ENCODE measurements around the gene ZCCHC24. TPM values are rescaled to one million over a fixed set of nuclear protein-coding genes. Genes with fewer than 3 reads are reported as not detected.

ZCCHC24 gene
- total RNA-seq, 2 experiments from 2014 or later = 0.98 to 2.2 TPM

DNA sequence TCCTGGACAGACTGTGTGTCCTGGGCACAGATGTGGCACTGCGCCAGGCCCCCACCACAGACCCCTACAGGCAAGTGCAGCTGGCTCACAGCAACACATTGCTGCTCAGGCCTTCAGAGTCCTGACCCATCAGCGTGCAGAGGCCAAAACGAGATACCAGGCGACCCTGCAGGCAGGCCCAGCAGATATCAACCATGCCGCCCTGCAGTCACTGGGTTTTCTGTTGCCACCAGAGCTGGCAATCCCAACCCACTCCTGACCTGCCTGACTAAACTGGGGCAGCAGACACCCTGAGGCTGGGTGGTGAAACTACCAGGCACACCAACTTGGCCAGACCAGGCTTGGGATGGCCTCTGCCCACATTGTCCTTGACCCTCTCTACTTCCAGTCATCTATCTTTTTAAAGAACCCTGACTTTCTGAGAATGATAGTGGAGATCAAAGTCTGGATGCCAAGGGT, 20.3 kb downstream of the ZCCHC24 start:
- no peaks in the 10 kb centered on the region for H3K79me2 ChIP-seq (ENCODE audit: insufficient read depth, low read depth, low read length)
- H4K20me1 ChIP-seq (ENCODE audit: insufficient read depth, low read length) = no peaks in the 10 kb centered on the region
- no peak for TF ChIP-seq EZH2phosphoT487 (IDR thresholded peaks at IDR 0.05; ENCODE audit: borderline replicate concordance, low read depth, low read length)
- TF ChIP-seq, protein P1, sequence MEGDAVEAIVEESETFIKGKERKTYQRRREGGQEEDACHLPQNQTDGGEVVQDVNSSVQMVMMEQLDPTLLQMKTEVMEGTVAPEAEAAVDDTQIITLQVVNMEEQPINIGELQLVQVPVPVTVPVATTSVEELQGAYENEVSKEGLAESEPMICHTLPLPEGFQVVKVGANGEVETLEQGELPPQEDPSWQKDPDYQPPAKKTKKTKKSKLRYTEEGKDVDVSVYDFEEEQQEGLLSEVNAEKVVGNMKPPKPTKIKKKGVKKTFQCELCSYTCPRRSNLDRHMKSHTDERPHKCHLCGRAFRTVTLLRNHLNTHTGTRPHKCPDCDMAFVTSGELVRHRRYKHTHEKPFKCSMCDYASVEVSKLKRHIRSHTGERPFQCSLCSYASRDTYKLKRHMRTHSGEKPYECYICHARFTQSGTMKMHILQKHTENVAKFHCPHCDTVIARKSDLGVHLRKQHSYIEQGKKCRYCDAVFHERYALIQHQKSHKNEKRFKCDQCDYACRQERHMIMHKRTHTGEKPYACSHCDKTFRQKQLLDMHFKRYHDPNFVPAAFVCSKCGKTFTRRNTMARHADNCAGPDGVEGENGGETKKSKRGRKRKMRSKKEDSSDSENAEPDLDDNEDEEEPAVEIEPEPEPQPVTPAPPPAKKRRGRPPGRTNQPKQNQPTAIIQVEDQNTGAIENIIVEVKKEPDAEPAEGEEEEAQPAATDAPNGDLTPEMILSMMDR (conservative IDR thresholded peaks at IDR 0.05; ENCODE audit: low read length) = no peak
- BruUV-seq (replicated peaks) = no TSS peak
- DNase-seq (ENCODE audit: low spot score) = no peak
- H3K4me1 ChIP-seq (ENCODE audit: insufficient read depth, low read length, poor library complexity, severe bottlenecking) = no peaks in the 10 kb centered on the region
- CTCF ChIA-PET (ENCODE audit: unreplicated experiment) = no interaction called here
- no peak overlapping the region for H3K4me2 ChIP-seq (ENCODE audit: low read length)
- no peak overlapping the region for H3K27ac ChIP-seq (ENCODE audit: low read depth, low read length, poor library complexity, severe bottlenecking)
- intact Hi-C loops (cut with micrococcal nuclease; ENCODE audit: unreplicated experiment) = no loop called here
- H3K9me3 ChIP-seq (ENCODE audit: low read length) = no peaks in the 10 kb centered on the region
- no peaks in the 10 kb centered on the region for H3K36me3 ChIP-seq (ENCODE audit: insufficient read depth, low read length)
- no peaks in the 10 kb centered on the region for H3K9me2 ChIP-seq (ENCODE audit: insufficient read depth, low read length)
- H2AFZ ChIP-seq (ENCODE audit: low read length) = no peak overlapping the region
- H3K4me3 ChIP-seq (ENCODE audit: low read depth, low read length, poor library complexity, severe bottlenecking) = no peak overlapping the region
- POLR2A ChIA-PET = interaction anchor here (1.0 kb wide), 1 partner anchor 24 kb away, joined by 3 read pairs; no protein-coding TSS in a partner anchor

GRCh38 chr10:79424221-79425073, 21.0 kb downstream of the ZCCHC24 start:
- no peak for DNase-seq (ENCODE audit: low spot score)
- no peak overlapping the region for H2AFZ ChIP-seq (ENCODE audit: low read length)
- no peak overlapping the region for H3K4me3 ChIP-seq (ENCODE audit: low read depth, low read length, poor library complexity, severe bottlenecking)
- H3K27ac ChIP-seq (ENCODE audit: low read depth, low read length, poor library complexity, severe bottlenecking) = no peak overlapping the region
- no peaks in the 10 kb centered on the region for H3K4me1 ChIP-seq (ENCODE audit: insufficient read depth, low read length, poor library complexity, severe bottlenecking)
- no peaks in the 10 kb centered on the region for H3K9me2 ChIP-seq (ENCODE audit: insufficient read depth, low read length)
- ChIA-PET CTCF (ENCODE audit: unreplicated experiment) (no interaction called here), POLR2A (no interaction called here)
- no peaks in the 10 kb centered on the region for H3K9me3 ChIP-seq (ENCODE audit: low read length)
- no peaks in the 10 kb centered on the region for H3K36me3 ChIP-seq (ENCODE audit: insufficient read depth, low read length)
- no peak overlapping the region for H3K4me2 ChIP-seq (ENCODE audit: low read length)
- BruUV-seq (replicated peaks) = no TSS peak
- TF ChIP-seq, protein P1 (conservative IDR thresholded peaks at IDR 0.05; ENCODE audit: low read length) = no peak
- no peak for TF ChIP-seq EZH2phosphoT487 (IDR thresholded peaks at IDR 0.05; ENCODE audit: borderline replicate concordance, low read depth, low read length)
- intact Hi-C loops (cut with micrococcal nuclease; ENCODE audit: unreplicated experiment) = no loop called here
- H3K79me2 ChIP-seq (ENCODE audit: insufficient read depth, low read depth, low read length) = no peaks in the 10 kb centered on the region
- H4K20me1 ChIP-seq (ENCODE audit: insufficient read depth, low read length) = no peaks in the 10 kb centered on the region

All from OCI-LY7 (cell line).